ENCODE measurements around the gene LAMP5.

DNA sequence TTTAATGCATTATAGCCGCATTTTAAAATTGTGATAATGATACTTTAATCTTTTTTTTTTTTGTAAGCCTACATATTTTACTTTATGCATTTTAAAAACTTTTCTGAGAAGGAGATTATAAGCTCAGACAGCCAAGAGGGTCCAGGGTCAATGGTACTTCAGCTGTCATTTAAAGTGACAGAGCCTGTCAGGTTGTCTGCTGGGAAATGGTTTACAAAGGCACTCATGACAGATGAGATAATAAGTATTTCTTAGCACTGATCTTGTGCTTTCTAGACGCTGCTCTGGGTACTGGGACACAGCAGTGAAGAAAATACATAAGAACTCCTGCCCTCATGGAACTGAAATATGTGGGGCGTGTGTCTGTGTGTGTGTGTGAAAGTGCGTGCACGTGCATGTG lies 19.6 kb downstream of the LAMP5 start:
- TF ChIP-seq, protein P1, sequence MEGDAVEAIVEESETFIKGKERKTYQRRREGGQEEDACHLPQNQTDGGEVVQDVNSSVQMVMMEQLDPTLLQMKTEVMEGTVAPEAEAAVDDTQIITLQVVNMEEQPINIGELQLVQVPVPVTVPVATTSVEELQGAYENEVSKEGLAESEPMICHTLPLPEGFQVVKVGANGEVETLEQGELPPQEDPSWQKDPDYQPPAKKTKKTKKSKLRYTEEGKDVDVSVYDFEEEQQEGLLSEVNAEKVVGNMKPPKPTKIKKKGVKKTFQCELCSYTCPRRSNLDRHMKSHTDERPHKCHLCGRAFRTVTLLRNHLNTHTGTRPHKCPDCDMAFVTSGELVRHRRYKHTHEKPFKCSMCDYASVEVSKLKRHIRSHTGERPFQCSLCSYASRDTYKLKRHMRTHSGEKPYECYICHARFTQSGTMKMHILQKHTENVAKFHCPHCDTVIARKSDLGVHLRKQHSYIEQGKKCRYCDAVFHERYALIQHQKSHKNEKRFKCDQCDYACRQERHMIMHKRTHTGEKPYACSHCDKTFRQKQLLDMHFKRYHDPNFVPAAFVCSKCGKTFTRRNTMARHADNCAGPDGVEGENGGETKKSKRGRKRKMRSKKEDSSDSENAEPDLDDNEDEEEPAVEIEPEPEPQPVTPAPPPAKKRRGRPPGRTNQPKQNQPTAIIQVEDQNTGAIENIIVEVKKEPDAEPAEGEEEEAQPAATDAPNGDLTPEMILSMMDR (IDR thresholded peaks at IDR 0.05; ENCODE audit: poor library complexity) = no peak
- TF ChIP-seq EZH2 (IDR thresholded peaks at IDR 0.05; ENCODE audit: borderline replicate concordance) = no peak
- no peak for TF ChIP-seq EZH2phosphoT487 (IDR thresholded peaks at IDR 0.05; ENCODE audit: low read depth, severe bottlenecking, unreplicated experiment)

Data from hepatocyte (in vitro differentiated cells).